ENCODE data around the gene PPP1R8.

Gene PPP1R8

GRCh38 chr1:27884006-27884954 lies 53.7 kb downstream of the PPP1R8 start:
- Histone ChIP-seq H3K4me1 (ENCODE audit: control insufficient read depth, insufficient read depth, low read length, poor library complexity, severe bottlenecking) (no peaks in the 10 kb centered on the region), H3K9me3 (ENCODE audit: control insufficient read depth, low read length) (no peaks in the 10 kb centered on the region), H3K27ac (ENCODE audit: low read depth, low read length, severe bottlenecking) (no peak overlapping the region), H3K36me3 (ENCODE audit: control insufficient read depth, insufficient read depth, low read length) (peaks cover 10% of the 10 kb centered on the region), H3K4me3 (ENCODE audit: extremely low read depth, insufficient read depth, low read length, poor library complexity, severe bottlenecking) (no peak overlapping the region)
- WGBS, 2 experiments (ENCODE audit: insufficient coverage in 2 of 2): 92 to 93% methylated on average over 23 of the region's 24 CpGs

GRCh38 chr1:27885114-27885528 lies 54.5 kb downstream of the PPP1R8 start:
- Histone ChIP-seq H3K36me3 (ENCODE audit: control insufficient read depth, insufficient read depth, low read length) (peaks cover 13% of the 10 kb centered on the region), H3K9me3 (ENCODE audit: control insufficient read depth, low read length) (no peaks in the 10 kb centered on the region), H3K4me1 (ENCODE audit: control insufficient read depth, insufficient read depth, low read length, poor library complexity, severe bottlenecking) (no peaks in the 10 kb centered on the region), H3K27ac (ENCODE audit: low read depth, low read length, severe bottlenecking) (no peak overlapping the region), H3K4me3 (ENCODE audit: extremely low read depth, insufficient read depth, low read length, poor library complexity, severe bottlenecking) (no peak overlapping the region)
- 93 to 98% methylated on average over 8 of the region's 8 CpGs for WGBS, 2 experiments (ENCODE audit: insufficient coverage in 2 of 2)

DNA sequence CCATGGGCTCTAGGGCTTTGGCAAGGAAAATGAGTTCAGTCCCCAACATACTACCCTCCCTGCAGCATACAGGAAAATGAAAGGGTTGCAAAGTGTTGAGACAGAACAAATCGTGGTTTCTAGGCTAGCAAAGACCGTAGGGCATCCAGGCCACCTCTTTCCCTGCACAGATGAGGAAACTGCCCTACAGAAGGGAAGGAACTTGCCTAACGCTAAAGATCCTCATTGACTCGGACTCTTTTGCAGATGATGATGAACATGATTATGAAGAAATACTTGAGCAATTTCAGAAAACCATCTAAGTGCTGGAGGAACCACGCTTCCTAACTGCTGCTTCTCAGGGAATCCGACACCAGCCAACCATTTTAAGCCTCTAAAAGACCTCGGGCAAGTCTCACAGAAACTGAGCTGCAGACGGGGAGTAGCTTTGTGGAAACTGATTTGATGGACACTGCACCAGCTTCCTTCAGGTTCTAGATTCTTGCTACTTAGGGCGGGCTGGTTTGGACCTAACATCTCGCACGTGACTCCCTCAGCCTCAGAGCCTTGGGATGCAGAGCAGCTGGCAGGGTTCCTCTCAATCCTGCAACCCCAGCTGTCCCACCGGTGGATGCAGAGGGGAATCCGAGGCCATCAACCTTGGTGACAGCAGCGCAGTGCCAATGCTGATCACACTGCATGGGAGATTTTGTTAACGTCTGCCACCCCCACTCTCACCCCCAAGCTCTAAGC lies 55.2 kb downstream of the PPP1R8 start:
- 97 to 98% methylated on average over 13 to 15 of the region's 15 CpGs for WGBS, 2 experiments (ENCODE audit: insufficient coverage in 2 of 2)

DNA sequence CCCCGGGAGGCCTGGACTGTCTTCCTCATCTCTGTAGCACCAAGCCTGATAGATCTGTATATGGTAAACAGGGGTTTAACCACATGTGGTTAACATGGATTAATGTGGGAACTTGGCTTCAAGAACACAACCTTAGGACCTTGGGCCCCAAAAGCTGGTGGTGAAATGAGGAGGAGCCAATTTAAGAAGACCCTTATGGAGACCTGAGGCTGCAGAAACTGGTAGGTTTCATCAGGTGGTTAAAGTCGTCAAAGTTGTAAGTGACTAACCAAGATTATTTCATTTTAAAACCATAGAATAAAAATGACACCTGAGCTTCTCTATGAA lies 55.7 kb downstream of the PPP1R8 start:
- Histone ChIP-seq H3K27ac (ENCODE audit: low read depth, low read length, severe bottlenecking) (no peak overlapping the region), H3K36me3 (ENCODE audit: control insufficient read depth, insufficient read depth, low read length) (peaks cover 24% of the 10 kb centered on the region), H3K4me1 (ENCODE audit: control insufficient read depth, insufficient read depth, low read length, poor library complexity, severe bottlenecking) (no peaks in the 10 kb centered on the region), H3K4me3 (ENCODE audit: extremely low read depth, insufficient read depth, low read length, poor library complexity, severe bottlenecking) (no peak overlapping the region), H3K9me3 (ENCODE audit: control insufficient read depth, low read length) (no peaks in the 10 kb centered on the region)
- WGBS, 2 experiments (ENCODE audit: insufficient coverage in 2 of 2): 80% methylated on average over 1 of the region's 2 CpGs; no CpG with 5 or more reads in 1 of the 2 experiments

More for the DNA sequence above, 55.2 kb downstream of the PPP1R8 start:
- Histone ChIP-seq H3K4me3 (ENCODE audit: extremely low read depth, insufficient read depth, low read length, poor library complexity, severe bottlenecking) (no peak overlapping the region), H3K27ac (ENCODE audit: low read depth, low read length, severe bottlenecking) (no peak overlapping the region), H3K36me3 (ENCODE audit: control insufficient read depth, insufficient read depth, low read length) (peaks cover 19% of the 10 kb centered on the region), H3K4me1 (ENCODE audit: control insufficient read depth, insufficient read depth, low read length, poor library complexity, severe bottlenecking) (no peaks in the 10 kb centered on the region), H3K9me3 (ENCODE audit: control insufficient read depth, low read length) (no peaks in the 10 kb centered on the region)

DNA sequence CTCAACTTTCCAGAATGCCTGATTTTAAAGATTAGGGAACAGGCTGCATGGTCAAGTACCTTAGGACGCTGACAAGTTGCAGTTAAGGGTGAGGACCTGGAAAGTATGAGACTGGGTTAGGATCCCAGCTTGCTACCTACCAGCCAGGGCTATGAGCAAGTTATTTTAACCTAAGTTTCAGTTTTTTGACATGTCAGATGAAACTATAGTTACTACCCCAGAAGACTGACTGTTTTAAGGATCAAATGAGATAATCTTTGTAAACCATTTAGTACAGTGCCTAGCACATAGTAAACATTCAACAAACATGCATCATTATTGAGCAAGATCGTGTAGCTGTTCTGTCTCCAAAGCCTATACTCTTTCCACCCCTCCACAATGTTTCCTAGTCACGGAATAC lies 56.2 kb downstream of the PPP1R8 start:
- WGBS, 2 experiments (ENCODE audit: insufficient coverage in 2 of 2): 100% methylated on average over 2 of the region's 3 CpGs
- Histone ChIP-seq H3K4me1 (ENCODE audit: control insufficient read depth, insufficient read depth, low read length, poor library complexity, severe bottlenecking) (no peaks in the 10 kb centered on the region), H3K27ac (ENCODE audit: low read depth, low read length, severe bottlenecking) (no peak overlapping the region), H3K36me3 (ENCODE audit: control insufficient read depth, insufficient read depth, low read length) (peaks cover 28% of the 10 kb centered on the region), H3K4me3 (ENCODE audit: extremely low read depth, insufficient read depth, low read length, poor library complexity, severe bottlenecking) (no peak overlapping the region), H3K9me3 (ENCODE audit: control insufficient read depth, low read length) (no peaks in the 10 kb centered on the region)

DNA sequence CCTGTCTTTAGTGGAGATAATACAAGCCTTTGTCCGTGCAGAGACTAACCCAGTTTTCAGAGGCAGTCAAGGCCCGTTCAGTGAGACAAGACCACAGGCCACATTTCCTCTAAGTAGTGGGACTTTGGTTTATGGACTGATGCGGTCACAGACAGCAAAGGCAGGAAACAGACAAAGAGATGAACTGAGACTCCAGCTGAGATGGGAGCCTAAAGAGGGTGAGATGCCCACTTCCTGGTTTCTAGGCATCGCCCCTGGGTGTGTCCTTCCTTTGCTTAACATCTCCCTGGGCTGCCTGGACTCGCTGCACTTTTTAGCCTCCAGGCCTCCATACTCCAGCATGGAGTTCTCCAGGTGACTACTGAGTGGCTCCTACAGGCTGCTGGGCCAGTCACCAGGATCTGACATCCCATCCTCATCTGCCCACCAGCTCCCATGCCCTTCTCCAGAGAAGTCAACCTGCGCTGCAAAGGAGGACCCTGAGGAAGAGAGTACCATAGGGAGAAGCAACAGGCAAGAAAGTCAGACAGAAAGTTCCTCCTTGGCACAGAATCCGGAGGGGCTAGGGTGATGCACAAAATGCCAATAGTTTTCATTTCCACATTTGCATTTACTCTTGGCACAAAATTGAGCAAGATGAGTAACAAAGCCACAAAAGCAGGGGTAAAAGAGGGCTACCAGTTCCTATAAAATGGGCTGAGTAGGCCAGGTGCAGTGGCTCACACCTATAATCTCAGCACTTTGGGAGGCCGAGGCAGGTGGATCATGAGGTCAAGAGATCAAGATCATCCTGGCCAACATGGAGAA lies 56.8 kb downstream of the PPP1R8 start:
- WGBS, 2 experiments (ENCODE audit: insufficient coverage in 2 of 2): 85 to 92% methylated on average over 5 of the region's 8 CpGs
- no peaks in the 10 kb centered on the region for H3K4me1 ChIP-seq (ENCODE audit: control insufficient read depth, insufficient read depth, low read length, poor library complexity, severe bottlenecking)
- H3K4me3 ChIP-seq (ENCODE audit: extremely low read depth, insufficient read depth, low read length, poor library complexity, severe bottlenecking): no peak overlapping the region
- H3K36me3 ChIP-seq (ENCODE audit: control insufficient read depth, insufficient read depth, low read length): peaks cover 35% of the 10 kb centered on the region
- H3K27ac ChIP-seq (ENCODE audit: low read depth, low read length, severe bottlenecking): no peak overlapping the region
- H3K9me3 ChIP-seq (ENCODE audit: control insufficient read depth, low read length): no peaks in the 10 kb centered on the region

DNA sequence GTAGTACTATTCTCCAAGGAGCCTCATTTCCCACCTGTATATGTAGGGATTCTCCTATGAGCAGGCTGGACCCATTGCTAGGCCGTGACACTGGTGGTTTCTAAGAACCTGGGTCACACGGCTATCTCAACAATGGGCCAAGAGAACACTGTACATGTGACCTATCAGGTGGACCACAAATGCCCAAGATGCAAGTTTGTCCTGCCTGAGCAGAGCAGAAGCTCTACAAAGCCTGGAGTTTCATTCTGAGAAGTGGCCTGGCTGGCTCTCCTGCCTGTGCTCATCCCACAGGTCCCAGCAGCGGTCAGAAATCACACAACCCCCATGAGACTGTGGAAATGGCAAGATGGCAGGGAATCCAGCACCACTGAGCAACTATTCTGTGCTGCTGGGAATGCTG lies 58.9 kb downstream of the PPP1R8 start:
- no peaks in the 10 kb centered on the region for H3K9me3 ChIP-seq (ENCODE audit: control insufficient read depth, low read length)
- peaks cover 56% of the 10 kb centered on the region for H3K36me3 ChIP-seq (ENCODE audit: control insufficient read depth, insufficient read depth, low read length)

DNA sequence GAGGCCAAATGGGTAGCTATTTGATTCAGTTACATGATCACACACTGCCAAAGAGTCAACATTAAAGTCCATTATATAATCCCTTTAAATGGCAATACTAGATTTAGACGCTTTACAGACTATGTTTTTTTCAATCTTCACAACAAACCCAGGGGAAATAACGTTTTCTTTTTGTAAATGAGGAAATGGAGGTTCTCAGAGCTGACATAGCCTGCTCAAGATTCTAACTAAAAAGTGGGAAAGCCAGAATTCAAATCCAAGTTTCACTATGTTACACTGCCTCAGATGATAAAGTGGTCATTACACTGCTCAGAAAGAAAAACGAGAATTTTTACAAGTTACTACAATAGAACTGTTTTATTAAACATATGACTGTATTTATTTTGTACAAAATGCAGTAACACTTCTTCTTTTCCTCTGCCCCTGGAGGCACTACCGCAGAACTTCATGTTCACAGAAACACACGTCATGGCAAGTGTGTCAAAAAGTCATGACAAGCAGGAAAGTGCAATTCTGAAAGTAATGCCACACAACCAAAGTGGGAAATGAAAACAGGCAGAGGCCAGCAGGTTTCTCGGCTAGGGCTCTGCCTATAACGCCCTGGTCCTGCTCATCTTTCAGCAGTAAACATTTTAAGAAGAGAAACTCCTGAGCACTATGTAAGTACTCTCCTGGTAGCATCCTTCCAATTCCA lies 60.8 kb downstream of the PPP1R8 start:
- peaks cover 70% of the 10 kb centered on the region for H3K36me3 ChIP-seq (ENCODE audit: control insufficient read depth, insufficient read depth, low read length)

More for the DNA sequence above, 58.9 kb downstream of the PPP1R8 start:
- H3K27ac ChIP-seq (ENCODE audit: low read depth, low read length, severe bottlenecking): no peak overlapping the region
- H3K4me1 ChIP-seq (ENCODE audit: control insufficient read depth, insufficient read depth, low read length, poor library complexity, severe bottlenecking): no peaks in the 10 kb centered on the region
- 85 to 94% methylated on average over 3 of the region's 3 CpGs for WGBS, 2 experiments (ENCODE audit: insufficient coverage in 2 of 2)
- no peak overlapping the region for H3K4me3 ChIP-seq (ENCODE audit: extremely low read depth, insufficient read depth, low read length, poor library complexity, severe bottlenecking)

DNA sequence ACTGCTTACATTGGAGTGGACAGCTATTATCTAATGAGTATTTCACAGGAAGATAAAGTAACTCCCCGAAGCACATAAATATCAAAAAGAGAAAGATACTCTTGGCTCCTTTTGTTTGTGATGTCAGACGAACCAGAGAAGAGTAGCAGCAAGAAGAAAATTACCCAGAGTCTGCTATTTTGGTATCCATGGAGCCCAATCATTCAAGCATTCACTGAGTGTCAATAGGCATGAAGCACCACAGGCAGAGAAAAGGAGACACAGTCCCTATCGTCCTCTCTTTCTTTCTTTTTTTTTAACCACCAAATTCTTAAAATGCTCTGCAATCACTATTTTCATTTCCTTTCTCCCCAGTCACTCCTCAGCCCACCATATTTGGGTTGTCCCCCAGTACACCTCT lies 63.9 kb downstream of the PPP1R8 start:
- 88 to 91% methylated on average over 1 to 3 of the region's 3 CpGs for WGBS, 2 experiments (ENCODE audit: insufficient coverage in 2 of 2)
- no peaks in the 10 kb centered on the region for H3K4me1 ChIP-seq (ENCODE audit: control insufficient read depth, insufficient read depth, low read length, poor library complexity, severe bottlenecking)
- H3K36me3 ChIP-seq (ENCODE audit: control insufficient read depth, insufficient read depth, low read length): peaks cover 85% of the 10 kb centered on the region
- no peak overlapping the region for H3K27ac ChIP-seq (ENCODE audit: low read depth, low read length, severe bottlenecking)
- no peak overlapping the region for H3K4me3 ChIP-seq (ENCODE audit: extremely low read depth, insufficient read depth, low read length, poor library complexity, severe bottlenecking)
- no peaks in the 10 kb centered on the region for H3K9me3 ChIP-seq (ENCODE audit: control insufficient read depth, low read length)

More for the DNA sequence above, 60.8 kb downstream of the PPP1R8 start:
- WGBS, 2 experiments (ENCODE audit: insufficient coverage in 2 of 2): 98 to 100% methylated on average over 2 to 3 of the region's 7 CpGs
- H3K9me3 ChIP-seq (ENCODE audit: control insufficient read depth, low read length): no peaks in the 10 kb centered on the region
- no peak overlapping the region for H3K4me3 ChIP-seq (ENCODE audit: extremely low read depth, insufficient read depth, low read length, poor library complexity, severe bottlenecking)
- no peaks in the 10 kb centered on the region for H3K4me1 ChIP-seq (ENCODE audit: control insufficient read depth, insufficient read depth, low read length, poor library complexity, severe bottlenecking)
- H3K27ac ChIP-seq (ENCODE audit: low read depth, low read length, severe bottlenecking): no peak overlapping the region

Measured in mesodermal cell (in vitro differentiated cells).